H1 (cell line): ENCODE results near the gene SPRYD3. TPM values are rescaled to one million over a fixed set of nuclear protein-coding genes. Genes with fewer than 3 reads are reported as not detected.

ENCODE experiments used
- CHD7 ChIP-seq: fragments of 300-600 bp; sonication (generic); IDR thresholded peaks from 2 replicates; pipeline ENCODE4 v1.7.1; 2012; ENCODE audit warnings: low read length, moderate library complexity, mild to moderate bottlenecking, inconsistent platforms; ENCODE audit not compliant: insufficient replicate concordance
- EP300 ChIP-seq, 2 experiments: IDR thresholded peaks; 1 replicate in 1 of 2; 2 replicates in 1 of 2; pipeline ENCODE4 v1.6.1; 2011 to 2012; ENCODE audit warnings: low read depth in 2 of 2, low read length in 2 of 2, mild to moderate bottlenecking in 2 of 2, borderline replicate concordance in 1 of 2, inconsistent platforms in 1 of 2, moderate library complexity in 1 of 2
- RBBP5 ChIP-seq: IDR thresholded peaks from 2 replicates; pipeline ENCODE4 v1.7.1; 2012; ENCODE audit warnings: low read depth, mild to moderate bottlenecking, inconsistent platforms, low read length, moderate library complexity, borderline replicate concordance
- SRF ChIP-seq: IDR thresholded peaks from 2 replicates; pipeline ENCODE4 v1.6.1; 2011; ENCODE audit warnings: mild to moderate bottlenecking, low read depth, low read length, moderate library complexity
- polyA plus RNA-seq, 7 experiments: library from polyadenylated mRNA; depleted of rRNA in 3 of 7; stranded (reverse) in 5 of 7; unstranded in 2 of 7; fragments of >200 nt in 5 of 7; fragments of 200-250 nt in 2 of 7; gene quantifications; 1 replicate in 5 of 7; 2 replicates in 1 of 7; 4 replicates in 1 of 7; pipeline versions ENCODE4 v1.2.1 to v1.2.3, GENCODE V29; 2011 to 2013; ENCODE audit warnings: missing spikeins in 2 of 7, mixed read lengths in 2 of 7
- total RNA-seq: library from RNA; stranded (reverse); fragmentation: NEBNext Ultra II Directional; extraction: Animal tissue kit (Norgen Biotek cat#: 25700); gene quantifications from 2 replicates; pipeline ENCODE4 v1.2.1, GENCODE V29; 2021

The SPRYD3 gene
- total and polyA plus RNA-seq, 2 of the 8 experiments (the other 6 are each of a cell fraction or from before 2014, with no cell fraction given), result 6.8 to 8.0 TPM

GRCh38 chr12:53064613-53065436 is 14.4 kb downstream of the SPRYD3 start (continued):
- no peak for TF ChIP-seq CHD7
- TF ChIP-seq EP300 (IDR thresholded peaks at IDR 0.05; ENCODE audit: borderline replicate concordance in 1 of 2, low read depth in 2 of 2, low read length in 2 of 2), result no peak
- TF ChIP-seq SRF, result no peak
- no peak for TF ChIP-seq RBBP5
